Measurements from ENCODE around the gene ZNF496. TPM values are rescaled to one million over a fixed set of nuclear protein-coding genes. Genes with fewer than 3 reads are reported as not detected.

ZNF496 gene
- total and polyA plus RNA-seq, 3 experiments from 2014 or later: 9.6 to 21.7 (median 21.4) TPM

DNA sequence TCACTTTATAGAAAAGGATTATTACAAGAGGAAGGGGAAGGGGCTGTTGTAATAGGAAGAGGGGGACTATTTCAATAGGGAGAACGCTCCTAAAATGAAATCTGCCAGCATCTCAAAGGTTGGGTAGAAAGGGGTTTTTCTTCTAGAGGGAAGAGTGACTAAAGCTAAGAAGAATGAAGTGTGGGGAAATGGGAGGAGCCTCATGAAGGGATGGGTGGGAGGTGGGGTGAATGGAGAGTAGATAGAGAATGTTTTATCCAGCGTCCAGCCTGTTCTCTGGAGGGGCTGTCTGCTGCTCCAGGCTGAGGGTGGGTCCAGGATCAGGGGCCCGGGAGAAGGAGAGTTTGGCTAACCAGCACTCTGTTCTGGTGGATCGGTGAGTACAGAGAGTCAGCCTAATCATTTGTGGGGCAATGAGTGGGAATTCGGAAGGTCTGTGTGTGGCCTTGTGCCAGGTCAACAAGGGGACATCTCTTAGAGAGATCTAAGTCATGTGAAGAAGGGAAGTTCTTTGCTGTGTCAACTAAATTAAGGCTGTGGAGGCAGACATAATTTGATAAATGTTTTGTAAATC is 50.6 kb downstream of the ZNF496 start:
- Mint-ChIP-seq H3K36me3 (peaks cover 0 to 6% (median 2%) of the 10 kb centered on the region in 3 donors), H3K9me3 (peaks cover 0 to 10% (median 1%) of the 10 kb centered on the region in 5 donors), H3K4me3 (no peak overlapping the region), H3K27ac (no peak overlapping the region), H3K27me3 (no peaks in the 10 kb centered on the region), H3K4me1 (no peaks in the 10 kb centered on the region)
- DNase-seq: no peak
- ChIA-PET CTCF (no interaction called here), POLR2A (no interaction called here)
- no peaks in the 10 kb centered on the region for H3K9me3 ChIP-seq (ENCODE audit: low read length)
- H3K36me3 ChIP-seq (ENCODE audit: insufficient read depth, low read length): no peaks in the 10 kb centered on the region
- no peak overlapping the region for H3K27ac ChIP-seq (ENCODE audit: low read depth, low read length)
- no peaks in the 10 kb centered on the region for H3K4me1 ChIP-seq (ENCODE audit: insufficient read depth, low read length)
- H3K4me3 ChIP-seq (ENCODE audit: low read length): no peak overlapping the region
- no peaks in the 10 kb centered on the region for H3K27me3 ChIP-seq (ENCODE audit: insufficient read depth, low read length, poor library complexity, severe bottlenecking)

DNA sequence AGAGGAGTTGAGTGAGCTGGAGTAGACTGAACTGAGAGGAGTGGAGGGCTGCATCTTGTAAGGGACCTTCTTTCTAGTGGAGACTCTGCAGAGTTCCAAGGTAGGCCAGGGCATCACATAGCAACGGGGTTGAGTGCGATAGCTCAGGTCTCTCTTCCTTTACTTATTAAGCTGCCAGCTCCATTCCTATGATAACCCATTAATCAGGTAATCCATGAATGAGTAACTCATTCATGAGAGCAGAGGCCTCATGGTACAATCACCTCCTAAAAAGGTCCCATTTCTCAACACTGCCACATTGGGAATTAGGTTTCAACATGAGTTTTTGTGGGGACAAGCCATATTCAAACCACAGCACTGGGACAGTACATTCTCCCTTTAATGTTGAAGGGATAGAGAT is 54.5 kb downstream of the ZNF496 start:
- no peak for DNase-seq
- H3K27me3 Mint-ChIP-seq: no peaks in the 10 kb centered on the region

DNA sequence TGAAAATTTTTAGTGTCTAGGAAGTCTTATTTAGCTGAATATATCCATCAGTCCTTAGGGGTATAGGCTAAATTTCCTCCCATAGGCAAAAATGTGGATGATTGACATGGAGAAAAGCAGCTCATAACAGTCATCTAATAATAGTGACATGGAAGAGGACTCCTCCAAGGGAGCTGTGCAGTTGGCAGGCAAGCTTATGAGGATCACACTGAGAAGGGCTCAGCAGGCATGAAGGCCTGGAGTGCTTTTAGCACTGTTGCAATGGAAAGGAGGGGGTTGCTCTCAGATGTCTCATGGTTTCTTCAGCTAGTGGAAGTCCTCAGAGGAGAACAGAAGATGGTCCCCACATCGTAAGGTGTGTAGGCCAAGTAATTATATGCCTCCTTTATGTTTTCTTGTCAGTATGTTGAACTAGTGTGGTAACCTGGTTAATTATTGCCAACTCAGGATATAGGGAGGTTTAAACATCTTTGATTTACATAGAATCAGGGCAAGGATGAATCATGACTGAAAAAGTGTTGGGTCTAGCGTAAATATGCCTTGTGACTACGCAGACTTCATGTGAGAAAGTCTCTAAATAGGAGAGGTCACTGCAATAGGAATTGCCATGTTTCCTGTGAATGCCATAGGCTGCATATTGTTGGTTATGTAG is 56.9 kb downstream of the ZNF496 start:
- Histone ChIP-seq H3K4me3 (ENCODE audit: low read length) (no peak overlapping the region), H3K27ac (ENCODE audit: low read depth, low read length) (no peak overlapping the region), H3K27me3 (ENCODE audit: insufficient read depth, low read length, poor library complexity, severe bottlenecking) (no peaks in the 10 kb centered on the region), H3K36me3 (ENCODE audit: insufficient read depth, low read length) (no peaks in the 10 kb centered on the region), H3K9me3 (ENCODE audit: low read length) (no peaks in the 10 kb centered on the region), H3K4me1 (ENCODE audit: insufficient read depth, low read length) (no peaks in the 10 kb centered on the region)
- no peak overlapping the region for H3K4me3 Mint-ChIP-seq
- peaks cover 0 to 3% of the 10 kb centered on the region in 2 donors for H3K27me3 Mint-ChIP-seq
- DNase-seq: no peak
- H3K9me3 Mint-ChIP-seq: peaks cover 10 to 29% (median 17%) of the 10 kb centered on the region in 5 donors
- ChIA-PET CTCF (no interaction called here), POLR2A (interaction anchor here (0.6 kb wide), 1 partner anchor 24 kb away, joined by 3 read pairs; no protein-coding TSS in a partner anchor)
- no peaks in the 10 kb centered on the region for H3K4me1 Mint-ChIP-seq
- H3K27ac Mint-ChIP-seq: no peak overlapping the region
- peaks cover 0 to 29% (median 4%) of the 10 kb centered on the region in 3 donors for H3K36me3 Mint-ChIP-seq

More for the DNA sequence above, 54.5 kb downstream of the ZNF496 start:
- H3K9me3 Mint-ChIP-seq: peaks cover 0 to 9% (median 2%) of the 10 kb centered on the region in 5 donors
- ChIA-PET POLR2A (no interaction called here), CTCF (no interaction called here)
- H3K27me3 ChIP-seq (ENCODE audit: insufficient read depth, low read length, poor library complexity, severe bottlenecking): no peaks in the 10 kb centered on the region
- H3K36me3 Mint-ChIP-seq: peaks cover 0 to 13% (median 2%) of the 10 kb centered on the region in 3 donors
- H3K4me1 Mint-ChIP-seq: no peaks in the 10 kb centered on the region
- no peaks in the 10 kb centered on the region for H3K9me3 ChIP-seq (ENCODE audit: low read length)
- no peak overlapping the region for H3K4me3 Mint-ChIP-seq
- H3K27ac Mint-ChIP-seq: no peak overlapping the region
- no peaks in the 10 kb centered on the region for H3K36me3 ChIP-seq (ENCODE audit: insufficient read depth, low read length)
- no peak overlapping the region for H3K27ac ChIP-seq (ENCODE audit: low read depth, low read length)
- no peak overlapping the region for H3K4me3 ChIP-seq (ENCODE audit: low read length)
- no peaks in the 10 kb centered on the region for H3K4me1 ChIP-seq (ENCODE audit: insufficient read depth, low read length)

DNA sequence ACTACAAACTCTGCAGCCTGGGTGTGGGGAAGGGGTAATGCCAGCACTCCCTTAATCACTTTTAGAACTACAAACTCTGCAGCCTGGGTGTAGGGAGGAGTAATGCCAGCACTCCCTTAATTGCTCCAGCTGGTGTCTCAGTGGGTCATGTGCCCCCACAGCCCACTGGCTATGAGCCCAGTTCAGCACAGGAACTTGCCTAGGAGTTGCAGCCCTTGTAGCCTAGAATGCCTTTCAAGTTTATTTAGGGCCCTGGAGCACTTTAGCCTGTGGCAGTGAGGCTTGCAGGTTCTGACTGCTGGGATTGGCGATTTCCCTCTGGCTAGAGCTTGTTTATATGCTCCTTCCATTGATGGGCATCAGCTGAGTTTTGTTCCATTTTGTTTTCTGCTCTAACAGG is 58.7 kb downstream of the ZNF496 start:
- H3K4me1 ChIP-seq (ENCODE audit: insufficient read depth, low read length): no peaks in the 10 kb centered on the region
- ChIA-PET CTCF (no interaction called here), POLR2A (no interaction called here)
- H3K4me3 ChIP-seq (ENCODE audit: low read length): no peak overlapping the region
- H3K9me3 ChIP-seq (ENCODE audit: low read length): no peaks in the 10 kb centered on the region
- H3K27me3 ChIP-seq (ENCODE audit: insufficient read depth, low read length, poor library complexity, severe bottlenecking): no peaks in the 10 kb centered on the region
- Mint-ChIP-seq H3K27me3 (peaks cover 0 to 10% of the 10 kb centered on the region in 2 donors), H3K4me3 (no peak overlapping the region), H3K4me1 (no peaks in the 10 kb centered on the region), H3K9me3 (peaks cover 10 to 31% (median 20%) of the 10 kb centered on the region in 5 donors), H3K27ac (no peak overlapping the region), H3K36me3 (peaks cover 0 to 33% (median 4%) of the 10 kb centered on the region in 3 donors)
- no peaks in the 10 kb centered on the region for H3K36me3 ChIP-seq (ENCODE audit: insufficient read depth, low read length)
- no peak overlapping the region for H3K27ac ChIP-seq (ENCODE audit: low read depth, low read length)
- DNase-seq: no peak

DNA sequence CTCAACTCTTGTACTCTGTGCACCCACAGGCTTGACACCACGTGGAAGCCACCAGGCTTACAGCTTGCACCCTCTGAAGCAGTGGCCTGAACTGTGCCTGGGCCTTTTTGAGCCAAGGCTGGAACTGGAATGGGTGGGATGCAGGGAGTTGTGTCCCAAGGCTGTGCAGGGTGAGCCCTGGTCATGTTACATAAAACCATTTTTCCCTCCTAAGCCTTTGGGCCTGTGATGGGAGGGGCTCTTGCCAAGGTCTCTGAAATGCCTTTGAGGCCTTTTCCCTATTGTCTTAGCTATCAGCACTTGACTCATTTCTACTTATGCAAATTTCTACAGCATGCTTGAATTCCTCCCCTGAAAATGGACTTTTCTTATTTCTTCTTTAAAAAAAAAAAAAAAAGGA is 61.7 kb downstream of the ZNF496 start:
- ChIA-PET POLR2A (no interaction called here), CTCF (no interaction called here)
- Mint-ChIP-seq H3K4me3 (no peak overlapping the region), H3K4me1 (no peaks in the 10 kb centered on the region), H3K27me3 (peaks cover 4 to 30% of the 10 kb centered on the region in 2 donors), H3K36me3 (peaks cover 0 to 24% (median 1%) of the 10 kb centered on the region in 3 donors), H3K27ac (no peak overlapping the region), H3K9me3 (peaks cover 15 to 32% (median 20%) of the 10 kb centered on the region in 5 donors)
- DNase-seq: no peak
- Histone ChIP-seq H3K4me3 (ENCODE audit: low read length) (no peak overlapping the region), H3K9me3 (ENCODE audit: low read length) (no peaks in the 10 kb centered on the region), H3K36me3 (ENCODE audit: insufficient read depth, low read length) (no peaks in the 10 kb centered on the region), H3K27me3 (ENCODE audit: insufficient read depth, low read length, poor library complexity, severe bottlenecking) (no peaks in the 10 kb centered on the region), H3K4me1 (ENCODE audit: insufficient read depth, low read length) (no peaks in the 10 kb centered on the region), H3K27ac (ENCODE audit: low read depth, low read length) (no peak overlapping the region)

DNA sequence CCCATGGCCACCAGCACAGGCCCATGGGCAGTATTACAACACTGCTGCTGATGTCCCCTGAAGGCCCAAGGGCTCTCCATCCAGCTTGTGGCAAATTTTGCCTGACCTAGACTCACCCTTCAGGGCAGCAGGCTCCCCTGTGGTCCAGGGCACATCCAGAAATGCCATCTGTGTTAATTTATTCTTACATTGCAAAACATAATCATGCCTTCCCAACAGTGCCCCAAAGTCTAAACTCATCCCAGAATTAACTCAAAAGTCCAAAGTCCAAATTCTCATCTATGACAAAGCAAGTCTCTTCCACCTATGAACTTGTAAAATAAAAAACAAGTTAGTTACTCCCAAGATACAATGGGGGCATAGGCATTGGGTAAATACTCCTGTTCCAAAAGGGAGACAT is 62.5 kb downstream of the ZNF496 start:
- Mint-ChIP-seq H3K4me1 (no peaks in the 10 kb centered on the region), H3K9me3 (peaks cover 15 to 38% (median 23%) of the 10 kb centered on the region in 5 donors), H3K36me3 (peaks cover 0 to 20% (median 1%) of the 10 kb centered on the region in 3 donors), H3K27me3 (peaks cover 4 to 38% of the 10 kb centered on the region in 2 donors), H3K27ac (peak overlapping the region in 1 of 8 donors; percentile 0), H3K4me3 (no peak overlapping the region)
- Histone ChIP-seq H3K36me3 (ENCODE audit: insufficient read depth, low read length) (no peaks in the 10 kb centered on the region), H3K4me1 (ENCODE audit: insufficient read depth, low read length) (no peaks in the 10 kb centered on the region), H3K27me3 (ENCODE audit: insufficient read depth, low read length, poor library complexity, severe bottlenecking) (no peaks in the 10 kb centered on the region), H3K9me3 (ENCODE audit: low read length) (no peaks in the 10 kb centered on the region), H3K27ac (ENCODE audit: low read depth, low read length) (no peak overlapping the region), H3K4me3 (ENCODE audit: low read length) (no peak overlapping the region)
- POLR2A ChIA-PET: no interaction called here
- CTCF ChIA-PET: no interaction called here
- DNase-seq: no peak

DNA sequence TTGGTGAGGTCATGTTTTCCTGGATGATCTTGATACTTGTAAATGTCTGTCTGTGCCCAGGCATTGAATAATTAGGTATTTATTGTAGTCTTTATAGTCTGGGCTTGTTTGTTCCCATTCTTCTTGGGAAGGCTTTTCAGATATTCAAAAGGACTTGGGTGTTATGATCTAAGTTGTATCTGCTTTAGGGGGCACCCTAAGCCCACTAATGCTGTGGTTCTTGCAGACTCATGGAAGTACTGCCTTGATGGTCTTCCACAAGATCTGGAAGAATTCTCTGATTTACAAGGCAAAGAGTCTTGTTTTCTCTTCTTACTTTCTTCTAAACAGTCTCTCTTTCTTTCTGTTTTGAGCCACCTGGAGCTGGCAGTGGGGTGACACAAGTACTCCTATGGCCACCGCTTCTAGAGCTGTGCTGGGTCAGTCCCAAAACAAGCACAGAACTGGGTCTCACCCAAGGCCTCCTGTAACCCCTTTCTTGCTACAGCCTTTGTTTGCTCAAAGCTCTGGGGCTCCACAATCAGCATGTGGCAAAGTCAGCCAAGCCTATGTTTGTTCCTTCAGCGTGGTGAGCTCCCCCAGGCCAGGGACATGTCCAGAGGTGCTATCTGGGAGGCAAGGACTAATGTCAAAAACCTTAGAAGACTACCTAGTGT is 63.1 kb downstream of the ZNF496 start:
- H3K4me1 Mint-ChIP-seq: no peaks in the 10 kb centered on the region
- no peak overlapping the region for H3K27ac ChIP-seq (ENCODE audit: low read depth, low read length)
- no peak overlapping the region for H3K27ac Mint-ChIP-seq
- ChIA-PET CTCF (no interaction called here), POLR2A (no interaction called here)
- no peak overlapping the region for H3K4me3 ChIP-seq (ENCODE audit: low read length)
- H3K4me1 ChIP-seq (ENCODE audit: insufficient read depth, low read length): no peaks in the 10 kb centered on the region
- H3K9me3 Mint-ChIP-seq: peaks cover 15 to 38% (median 27%) of the 10 kb centered on the region in 5 donors
- no peaks in the 10 kb centered on the region for H3K9me3 ChIP-seq (ENCODE audit: low read length)
- no peak for DNase-seq
- no peaks in the 10 kb centered on the region for H3K27me3 ChIP-seq (ENCODE audit: insufficient read depth, low read length, poor library complexity, severe bottlenecking)
- H3K27me3 Mint-ChIP-seq: peaks cover 4 to 41% of the 10 kb centered on the region in 2 donors
- H3K36me3 Mint-ChIP-seq: peaks cover 0 to 20% (median 1%) of the 10 kb centered on the region in 3 donors
- no peak overlapping the region for H3K4me3 Mint-ChIP-seq
- no peaks in the 10 kb centered on the region for H3K36me3 ChIP-seq (ENCODE audit: insufficient read depth, low read length)

DNA sequence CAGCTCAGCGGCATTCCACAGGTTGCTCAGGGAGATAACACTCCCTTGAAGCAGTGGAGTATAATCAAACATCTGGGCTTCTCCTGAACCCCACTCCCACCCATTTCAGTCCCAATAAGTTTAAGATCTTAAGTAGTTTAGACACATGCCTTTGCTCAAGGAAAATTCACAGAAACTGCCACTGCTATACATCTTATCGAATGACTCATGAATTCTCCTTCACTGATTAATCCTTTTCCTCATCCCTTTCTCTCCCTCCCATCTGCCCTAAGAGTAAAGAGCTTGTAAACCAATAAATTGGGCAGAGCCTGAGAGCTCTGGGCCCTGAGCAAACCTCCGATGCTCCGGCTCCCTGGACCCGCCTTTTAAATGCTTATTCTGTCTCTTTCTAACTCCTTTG is 65.6 kb downstream of the ZNF496 start:
- Mint-ChIP-seq H3K27me3 (peaks cover 4 to 43% of the 10 kb centered on the region in 2 donors), H3K27ac (no peak overlapping the region), H3K4me3 (no peak overlapping the region), H3K9me3 (peaks cover 7 to 29% (median 25%) of the 10 kb centered on the region in 5 donors), H3K36me3 (peaks cover 0 to 12% (median 0%) of the 10 kb centered on the region in 3 donors), H3K4me1 (no peaks in the 10 kb centered on the region)
- Histone ChIP-seq H3K4me3 (ENCODE audit: low read length) (no peak overlapping the region), H3K27ac (ENCODE audit: low read depth, low read length) (no peak overlapping the region), H3K36me3 (ENCODE audit: insufficient read depth, low read length) (no peaks in the 10 kb centered on the region), H3K9me3 (ENCODE audit: low read length) (no peaks in the 10 kb centered on the region), H3K4me1 (ENCODE audit: insufficient read depth, low read length) (no peaks in the 10 kb centered on the region), H3K27me3 (ENCODE audit: insufficient read depth, low read length, poor library complexity, severe bottlenecking) (no peaks in the 10 kb centered on the region)
- POLR2A ChIA-PET: no interaction called here
- DNase-seq: no peak
- CTCF ChIA-PET: no interaction called here
